ENCODE data around the gene USP24.

DNA sequence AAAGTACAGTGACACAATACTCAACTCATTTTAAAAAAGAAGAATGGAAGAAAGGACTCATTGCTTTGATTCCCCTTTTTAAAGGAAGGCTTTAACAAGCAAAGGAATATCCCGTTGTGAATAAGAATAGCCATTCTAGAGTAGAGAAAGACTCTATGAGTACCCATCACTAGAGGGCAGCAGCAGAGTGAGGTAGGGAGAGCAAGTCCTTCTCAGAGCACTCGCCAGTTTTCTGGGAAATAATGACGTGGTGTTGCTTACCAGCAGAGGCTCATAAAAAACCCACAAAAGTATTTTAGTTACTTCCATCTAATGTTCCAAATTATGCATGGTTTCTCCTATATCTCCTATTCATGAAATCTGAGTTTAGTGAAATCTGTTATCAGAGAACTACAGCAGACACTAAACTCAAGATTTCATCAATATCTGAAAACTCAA, 74.6 kb downstream of the USP24 start:
- TF ChIP-seq, protein P1, sequence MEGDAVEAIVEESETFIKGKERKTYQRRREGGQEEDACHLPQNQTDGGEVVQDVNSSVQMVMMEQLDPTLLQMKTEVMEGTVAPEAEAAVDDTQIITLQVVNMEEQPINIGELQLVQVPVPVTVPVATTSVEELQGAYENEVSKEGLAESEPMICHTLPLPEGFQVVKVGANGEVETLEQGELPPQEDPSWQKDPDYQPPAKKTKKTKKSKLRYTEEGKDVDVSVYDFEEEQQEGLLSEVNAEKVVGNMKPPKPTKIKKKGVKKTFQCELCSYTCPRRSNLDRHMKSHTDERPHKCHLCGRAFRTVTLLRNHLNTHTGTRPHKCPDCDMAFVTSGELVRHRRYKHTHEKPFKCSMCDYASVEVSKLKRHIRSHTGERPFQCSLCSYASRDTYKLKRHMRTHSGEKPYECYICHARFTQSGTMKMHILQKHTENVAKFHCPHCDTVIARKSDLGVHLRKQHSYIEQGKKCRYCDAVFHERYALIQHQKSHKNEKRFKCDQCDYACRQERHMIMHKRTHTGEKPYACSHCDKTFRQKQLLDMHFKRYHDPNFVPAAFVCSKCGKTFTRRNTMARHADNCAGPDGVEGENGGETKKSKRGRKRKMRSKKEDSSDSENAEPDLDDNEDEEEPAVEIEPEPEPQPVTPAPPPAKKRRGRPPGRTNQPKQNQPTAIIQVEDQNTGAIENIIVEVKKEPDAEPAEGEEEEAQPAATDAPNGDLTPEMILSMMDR (IDR thresholded peaks at IDR 0.05; ENCODE audit: extremely low read depth in 1 of 2, insufficient read depth in 1 of 2, low read depth in 1 of 2, low read length in 2 of 2): peak; percentile 67 to 76
- TF ChIP-seq POLR2AphosphoS5 (IDR thresholded peaks at IDR 0.05; ENCODE audit: insufficient read depth, low read depth, low read length): no peak
- no peak for TF ChIP-seq POLR2A (IDR thresholded peaks at IDR 0.05; ENCODE audit: low read depth, low read length)

Measured in endothelial cell of umbilical vein (primary cell).